HepG2 (cell line): ENCODE measurements around the gene CAMK1D. TPM values are rescaled to one million over a fixed set of nuclear protein-coding genes. Genes with fewer than 3 reads are reported as not detected.

Experiments used
- ATAC-seq: fragments of 200-7000 bp; cut with Tn5 transposase; 3 replicates; pipeline ENCODE4 v1.9.1; 2020; ENCODE audit warnings: mild to moderate bottlenecking, moderate library complexity
- BruUV-seq: library from RNA; stranded (reverse); fragments of 400-500 nt; replicated peaks from 2 replicates; lab custom pipeline; 2021; lab: Mats Ljungman, UMichigan
- CTCF ChIA-PET: fragments of 300-600 bp; formaldehyde crosslinking; extraction: SDS; loops from one replicate; lab custom pipeline; 2021; ENCODE audit warnings: low total read pairs, inconsistent platforms, low intra/inter-chr PET ratio; lab: Yijun Ruan, JAX
- POLR2A ChIA-PET: fragments of 350-600 bp; sonication (Branson Sonifier 250); formaldehyde crosslinking; loops from one replicate; lab custom pipeline; 2020; ENCODE audit warnings: antibody characterized with exemption, inconsistent platforms; lab: Yijun Ruan, JAX
- DNase-seq: peaks from one replicate; pipeline ENCODE4 v3.0.0-alpha.2; 2015; ENCODE audit warnings: low spot score
- FAIRE-seq: peaks from 3 replicates; lab custom pipeline; 2011; peaks lifted over from hg19 to GRCh38; lab: Jason Lieb, UNC
- H2AFZ ChIP-seq: one replicate; pipeline ENCODE4 v1.6.1; 2011; ENCODE audit warnings: low read length, inconsistent platforms
- H3K27ac ChIP-seq: fragments of 300-600 bp; 3 replicates; pipeline ENCODE4 v1.8.0; 2011; ENCODE audit warnings: mixed run types, mild to moderate bottlenecking, mixed read lengths, low read length, inconsistent platforms; ENCODE audit not compliant: insufficient read depth; ENCODE audit errors: extremely low read length
- H3K27me3 ChIP-seq, 2 experiments: fragments of 200-600 bp in 1 of 2; 2 replicates in 1 of 2; 3 replicates in 1 of 2; pipeline versions ENCODE4 v1.6.0 to v1.8.0; 2011; ENCODE audit warnings: low read length in 2 of 2, mild to moderate bottlenecking in 2 of 2, moderate library complexity in 2 of 2, inconsistent platforms in 1 of 2; ENCODE audit not compliant: insufficient read depth in 2 of 2, control insufficient read depth in 1 of 2
- H3K36me3 ChIP-seq, 2 experiments: fragments of 200-600 bp in 1 of 2; replicated peaks in 1 of 2; 2 replicates in 1 of 2; 3 replicates in 1 of 2; pipeline versions ENCODE4 v1.5.1 to v1.8.0; 2011; ENCODE audit warnings: low read length in 2 of 2, inconsistent platforms in 1 of 2; ENCODE audit not compliant: insufficient read depth in 2 of 2, control insufficient read depth in 1 of 2
- H3K4me1 ChIP-seq: 2 replicates; pipeline ENCODE4 v1.5.1; 2012; ENCODE audit warnings: low read length, inconsistent platforms; ENCODE audit not compliant: insufficient read depth
- H3K4me2 ChIP-seq: 2 replicates; pipeline ENCODE4 v1.6.0; 2011; ENCODE audit warnings: low read depth, low read length, inconsistent platforms
- H3K4me3 ChIP-seq, 3 experiments: fragments of 200-600 bp in 1 of 3; sonication (generic), shearing (Covaris generic) in 1 of 3; replicated peaks in 1 of 3; 2 replicates each; pipeline ENCODE4 v1.5.1; 2011 to 2016; ENCODE audit warnings: low read length in 3 of 3, inconsistent platforms in 2 of 3, low read depth in 2 of 3, mild to moderate bottlenecking in 2 of 3, control low read depth in 1 of 3, mixed read lengths in 1 of 3; ENCODE audit not compliant: insufficient read depth in 1 of 3
- H3K79me2 ChIP-seq: one replicate; pipeline ENCODE4 v1.6.1; 2011; ENCODE audit warnings: low read length, inconsistent platforms; ENCODE audit not compliant: insufficient read depth
- H3K9ac ChIP-seq: 2 replicates; pipeline ENCODE4 v1.6.0; 2011; ENCODE audit warnings: mild to moderate bottlenecking, low read depth, low read length, inconsistent platforms; ENCODE audit not compliant: insufficient read depth
- H3K9me3 ChIP-seq: 2 replicates; pipeline ENCODE4 v1.5.1; 2012; ENCODE audit warnings: mild to moderate bottlenecking, low read length
- H4K20me1 ChIP-seq: 2 replicates; pipeline ENCODE4 v1.6.0; 2011; ENCODE audit warnings: inconsistent platforms, mild to moderate bottlenecking, low read length, moderate library complexity; ENCODE audit not compliant: insufficient read depth
- CREBL2 ChIP-seq: sonication (generic); formaldehyde crosslinking; IDR thresholded peaks from 2 replicates; pipeline ENCODE4 v1.8.1; 2023; ENCODE audit warnings: missing genetic modification reagents, mild to moderate bottlenecking, borderline replicate concordance
- GFI1 ChIP-seq: sonication (generic); formaldehyde crosslinking; IDR thresholded peaks from 2 replicates; pipeline ENCODE4 v1.5.0; 2020; ENCODE audit warnings: missing genetic modification reagents, mild to moderate bottlenecking, borderline replicate concordance
- GPN1 ChIP-seq: sonication (generic); formaldehyde crosslinking; IDR thresholded peaks from 2 replicates; pipeline ENCODE4 v1.5.1; 2020; ENCODE audit warnings: missing genetic modification reagents, borderline replicate concordance
- GTF2F1 ChIP-seq: fragments of 150-350 bp; IDR thresholded peaks from 2 replicates; pipeline ENCODE4 v1.6.1; 2014; ENCODE audit warnings: low read length
- HINFP ChIP-seq: sonication (generic); formaldehyde crosslinking; IDR thresholded peaks from 2 replicates; pipeline ENCODE4 v1.4.0; 2020; ENCODE audit warnings: low read depth, mild to moderate bottlenecking, missing genetic modification reagents
- MTF1 ChIP-seq: sonication (generic); formaldehyde crosslinking; IDR thresholded peaks from 2 replicates; pipeline ENCODE4 v1.5.0; 2020; ENCODE audit warnings: missing genetic modification reagents
- SNAI1 ChIP-seq: sonication (generic); formaldehyde crosslinking; IDR thresholded peaks from 2 replicates; pipeline ENCODE4 v1.5.0; 2020; ENCODE audit warnings: mild to moderate bottlenecking, missing genetic modification reagents, borderline replicate concordance
- USF2 ChIP-seq, 2 experiments: sonication (generic) in 1 of 2; formaldehyde crosslinking in 1 of 2; IDR thresholded peaks; 2 replicates each; pipeline versions ENCODE4 v1.5.1 to v1.6.1; 2011 to 2020; ENCODE audit warnings: borderline replicate concordance in 1 of 2, low read depth in 1 of 2, low read length in 1 of 2, mild to moderate bottlenecking in 1 of 2, missing genetic modification reagents in 1 of 2, moderate library complexity in 1 of 2
- ZNF263 ChIP-seq: sonication (generic); formaldehyde crosslinking; IDR thresholded peaks from 2 replicates; pipeline ENCODE4 v1.4.0; 2020; ENCODE audit warnings: missing genetic modification reagents
- ZNF768 ChIP-seq: sonication (generic); formaldehyde crosslinking; IDR thresholded peaks from 2 replicates; pipeline ENCODE4 v1.4.0; 2020; ENCODE audit warnings: missing genetic modification reagents
- WGBS: methylation state at CpG from one replicate; pipeline ENCODE4 v1.1.6; 2017; ENCODE audit warnings: low lambda C conversion rate; 5-methylcytosine and 5-hydroxymethylcytosine counted together
- in situ Hi-C: cut with HindIII; loops from 2 replicates; pipeline ENCODE4 v1.10.0; 2017; ENCODE audit warnings: low pct_unique_long_range_greater_than_20kb; ENCODE audit not compliant: extremely low pct_ligation_motif_present
- intact Hi-C: fragments of 100-400 bp; cut with micrococcal nuclease; formaldehyde crosslinking; loops from one replicate; pipeline ENCODE4 v1.10.0; 2022; ENCODE audit not compliant: unreplicated experiment
- polyA plus RNA-seq, 8 experiments: library from polyadenylated mRNA; depleted of rRNA in 3 of 8; stranded (reverse) in 7 of 8; unstranded in 1 of 8; fragments of >200 nt; fragmentation: Illumina TruSeq in 4 of 8; extraction: Trizol in 4 of 8; gene quantifications; 2 replicates each; pipeline versions ENCODE4 v1.2.1 to v1.2.3, GENCODE V29; 2011 to 2016; ENCODE audit warnings: low read depth in 4 of 8, missing spikeins in 1 of 8, mixed read lengths in 1 of 8; ENCODE audit not compliant: insufficient read depth in 1 of 8
- total RNA-seq, 5 experiments: library from RNA; depleted of rRNA; stranded (reverse); fragments of >200 nt; fragmentation: Illumina TruSeq; extraction: Trizol; gene quantifications; 2 replicates each; pipeline ENCODE4 v1.2.3, GENCODE V29; 2016; ENCODE audit warnings: low read depth in 1 of 5
- TF ChIP-seq, protein P1 (sequence below): IDR thresholded peaks from 2 replicates; pipeline ENCODE4 v1.6.1; 2016; ENCODE audit warnings: mild to moderate bottlenecking, missing biosample characterization, missing genetic modification reagents
- TF ChIP-seq, protein P2 (sequence below): sonication (generic); formaldehyde crosslinking; IDR thresholded peaks from 2 replicates; pipeline ENCODE4 v1.4.0; 2020; ENCODE audit warnings: mild to moderate bottlenecking, missing genetic modification reagents

The CAMK1D gene
- total and polyA plus RNA-seq, 2 of the 13 experiments (the other 11 are each of a cell fraction or from before 2014, with no cell fraction given), result under 0.01 TPM; not detected in 1

DNA sequence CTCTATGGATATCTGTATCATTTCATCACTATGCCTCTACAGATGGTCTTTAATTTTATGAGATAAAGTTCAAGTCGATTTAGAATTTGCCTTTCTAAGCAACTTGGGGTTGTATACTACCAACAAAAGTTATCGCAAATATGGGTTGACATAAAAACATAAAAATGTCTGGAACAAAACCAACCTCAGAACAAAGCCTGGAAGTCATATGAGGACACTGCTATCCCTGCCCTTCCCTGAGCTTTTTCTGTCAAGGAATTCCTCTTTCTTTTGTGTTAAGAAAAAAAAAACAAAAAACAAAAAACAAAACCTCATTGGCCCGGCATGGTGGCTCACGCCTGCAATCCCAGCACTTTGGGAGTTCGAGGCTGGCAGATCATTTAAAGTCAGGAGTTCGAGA lies 319.3 kb downstream of the CAMK1D start:
- intact Hi-C loops, result no loop called here
- Histone ChIP-seq H3K9ac (no peak overlapping the region), H4K20me1 (no peaks in the 10 kb centered on the region), H3K4me1 (no peaks in the 10 kb centered on the region), H3K4me2 (no peak overlapping the region), H3K79me2 (no peaks in the 10 kb centered on the region), H2AFZ (no peak overlapping the region), H3K4me3 (no peak overlapping the region), H3K27ac (no peak overlapping the region), H3K27me3 (no peaks in the 10 kb centered on the region), H3K9me3 (no peaks in the 10 kb centered on the region), H3K36me3 (no peaks in the 10 kb centered on the region)
- ChIA-PET CTCF (no interaction called here), POLR2A (no interaction called here)
- BruUV-seq, result no TSS peak
- TF ChIP-seq CREBL2 (no peak), GFI1 (CRISPR knock-in tag) (no peak), GTF2F1 (no peak), USF2 (IDR thresholded peaks at IDR 0.05; ENCODE audit: low read depth, low read length) (no peak), USF2 (CRISPR knock-in tag; IDR thresholded peaks at IDR 0.05; ENCODE audit: borderline replicate concordance) (no peak), SNAI1 (CRISPR knock-in tag) (no peak), HINFP (no peak), MTF1 (no peak), ZNF263 (CRISPR knock-in tag) (no peak), GPN1 (CRISPR knock-in tag) (no peak), ZNF768 (CRISPR knock-in tag) (no peak)
- TF ChIP-seq, protein P1, sequence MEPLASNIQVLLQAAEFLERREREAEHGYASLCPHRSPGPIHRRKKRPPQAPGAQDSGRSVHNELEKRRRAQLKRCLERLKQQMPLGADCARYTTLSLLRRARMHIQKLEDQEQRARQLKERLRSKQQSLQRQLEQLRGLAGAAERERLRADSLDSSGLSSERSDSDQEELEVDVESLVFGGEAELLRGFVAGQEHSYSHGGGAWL (CRISPR knock-in tag), result no peak
- TF ChIP-seq, protein P2, sequence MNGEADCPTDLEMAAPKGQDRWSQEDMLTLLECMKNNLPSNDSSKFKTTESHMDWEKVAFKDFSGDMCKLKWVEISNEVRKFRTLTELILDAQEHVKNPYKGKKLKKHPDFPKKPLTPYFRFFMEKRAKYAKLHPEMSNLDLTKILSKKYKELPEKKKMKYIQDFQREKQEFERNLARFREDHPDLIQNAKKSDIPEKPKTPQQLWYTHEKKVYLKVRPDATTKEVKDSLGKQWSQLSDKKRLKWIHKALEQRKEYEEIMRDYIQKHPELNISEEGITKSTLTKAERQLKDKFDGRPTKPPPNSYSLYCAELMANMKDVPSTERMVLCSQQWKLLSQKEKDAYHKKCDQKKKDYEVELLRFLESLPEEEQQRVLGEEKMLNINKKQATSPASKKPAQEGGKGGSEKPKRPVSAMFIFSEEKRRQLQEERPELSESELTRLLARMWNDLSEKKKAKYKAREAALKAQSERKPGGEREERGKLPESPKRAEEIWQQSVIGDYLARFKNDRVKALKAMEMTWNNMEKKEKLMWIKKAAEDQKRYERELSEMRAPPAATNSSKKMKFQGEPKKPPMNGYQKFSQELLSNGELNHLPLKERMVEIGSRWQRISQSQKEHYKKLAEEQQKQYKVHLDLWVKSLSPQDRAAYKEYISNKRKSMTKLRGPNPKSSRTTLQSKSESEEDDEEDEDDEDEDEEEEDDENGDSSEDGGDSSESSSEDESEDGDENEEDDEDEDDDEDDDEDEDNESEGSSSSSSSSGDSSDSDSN (CRISPR knock-in tag), result no peak
- no peak for FAIRE-seq
- ATAC-seq, result no peak
- WGBS, result 47% methylated on average over 6 of the region's 6 CpGs
- no peak for DNase-seq
- in situ Hi-C loops, result no loop called here
